Esophagus muscularis mucosa (tissue), 4 donors: ENCODE results near the gene DCC. TPM values are rescaled to one million over a fixed set of nuclear protein-coding genes. Genes with fewer than 3 reads are reported as not detected.

Experiments
- DNase-seq: peaks from one replicate; pipeline ENCODE4 v3.0.0-alpha.2; 2017; ENCODE audit errors: extremely low spot score
- H3K27ac ChIP-seq, 4 donors: fragments of 200-600 bp; sonication (generic); replicated peaks in 1 of 4; 1 replicate in 3 of 4; 2 replicates in 1 of 4; pipeline ENCODE4 v1.5.1; 2016 to 2019; ENCODE audit warnings: mild to moderate bottlenecking in 1 of 4
- H3K27me3 ChIP-seq, 4 donors: fragments of 200-600 bp; sonication (generic); one replicate each; pipeline versions ENCODE4 v1.5.1 to v1.6.0; 2016 to 2019
- H3K36me3 ChIP-seq, 4 donors: fragments of 200-600 bp; sonication (generic); one replicate each; pipeline ENCODE4 v1.5.1; 2016 to 2019
- H3K4me1 ChIP-seq, 4 donors: fragments of 200-600 bp; sonication (generic); one replicate each; pipeline ENCODE4 v1.5.1; 2016 to 2019
- H3K4me3 ChIP-seq, 4 donors: fragments of 200-600 bp; sonication (generic); 1 replicate in 2 of 4; 2 replicates in 2 of 4; pipeline ENCODE4 v1.5.1; 2016 to 2019; ENCODE audit warnings: mild to moderate bottlenecking in 4 of 4, moderate library complexity in 1 of 4
- H3K9me3 ChIP-seq, 4 donors: fragments of 200-600 bp; sonication (generic); 1 replicate in 3 of 4; 2 replicates in 1 of 4; pipeline ENCODE4 v1.5.1; 2016 to 2019
- CTCF ChIP-seq, 3 experiments: fragments of 200-600 bp in 2 of 3; fragments of 450-650 bp in 1 of 3; sonication (generic) in 2 of 3; IDR thresholded peaks; one replicate each; pipeline ENCODE4 v1.5.1; 2017 to 2019; ENCODE audit warnings: antibody characterized with exemption in 3 of 3, mild to moderate bottlenecking in 2 of 3, moderate library complexity in 1 of 3
- EP300 ChIP-seq: sonication (generic); formaldehyde crosslinking; IDR thresholded peaks from one replicate; pipeline ENCODE4 v1.6.1; 2017; ENCODE audit warnings: antibody characterized with exemption
- POLR2A ChIP-seq: fragments of 450-650 bp; IDR thresholded peaks from one replicate; pipeline ENCODE4 v1.6.1; 2017; ENCODE audit warnings: antibody characterized with exemption, moderate library complexity, mild to moderate bottlenecking, low read depth
- POLR2AphosphoS5 ChIP-seq, 2 donors: sonication (generic); formaldehyde crosslinking; IDR thresholded peaks; one replicate each; pipeline ENCODE4 v1.6.1; 2017; ENCODE audit warnings: antibody characterized with exemption in 2 of 2
- WGBS: methylation state at CpG from one replicate; pipeline ENCODE4 v1.1.5; 2018; 5-methylcytosine and 5-hydroxymethylcytosine counted together
- intact Hi-C: fragments of 100-400 bp; cut with DNase I; formaldehyde crosslinking; loops from one replicate; pipeline ENCODE4 v1.15.1; 2023
- total RNA-seq, 4 donors: library from RNA; depleted of rRNA; stranded (reverse); fragments of >200 nt; gene quantifications; one replicate each; pipeline versions ENCODE4 v1.1.0 to v1.2.1, GENCODE V29; 2016

The DCC gene
- total RNA-seq, 4 donors from 2014 or later, result 0.46 to 0.99 (median 0.83) TPM; not detected in 1

GRCh38 chr18:52678034-52678433 is 338.0 kb downstream of the DCC start:
- H3K9me3 ChIP-seq, result no peaks in the 10 kb centered on the region
- WGBS, result 48% methylated on average over 3 of the region's 3 CpGs
- intact Hi-C loops, result no loop called here

GRCh38 chr18:52678551-52678950 is 338.6 kb downstream of the DCC start:
- TF ChIP-seq EP300 (no peak), POLR2AphosphoS5 (IDR thresholded peaks at IDR 0.05) (no peak), POLR2A (no peak), CTCF (IDR thresholded peaks at IDR 0.05) (no peak)
- H3K4me1 ChIP-seq, result no peaks in the 10 kb centered on the region
- no peaks in the 10 kb centered on the region for H3K9me3 ChIP-seq
- intact Hi-C loops, result no loop called here
- H3K27ac ChIP-seq, result no peak overlapping the region
- 63% methylated on average over 8 of the region's 8 CpGs for WGBS
- DNase-seq, result no peak
- no peaks in the 10 kb centered on the region for H3K27me3 ChIP-seq
- H3K4me3 ChIP-seq, result no peak overlapping the region
- H3K36me3 ChIP-seq, result no peaks in the 10 kb centered on the region

More at GRCh38 chr18:52678034-52678433, 338.0 kb downstream of the DCC start:
- Histone ChIP-seq H3K27ac (no peak overlapping the region), H3K4me3 (no peak overlapping the region), H3K36me3 (no peaks in the 10 kb centered on the region), H3K4me1 (no peaks in the 10 kb centered on the region), H3K27me3 (no peaks in the 10 kb centered on the region)
- DNase-seq, result no peak
- TF ChIP-seq POLR2AphosphoS5 (IDR thresholded peaks at IDR 0.05), result no peak
- TF ChIP-seq POLR2A, result no peak
- no peak for TF ChIP-seq CTCF (IDR thresholded peaks at IDR 0.05)
- no peak for TF ChIP-seq EP300

GRCh38 chr18:52679354-52679753 is 339.4 kb downstream of the DCC start:
- TF ChIP-seq EP300 (no peak), CTCF (IDR thresholded peaks at IDR 0.05) (no peak), POLR2A (no peak), POLR2AphosphoS5 (IDR thresholded peaks at IDR 0.05) (no peak)
- Histone ChIP-seq H3K9me3 (no peaks in the 10 kb centered on the region), H3K27me3 (no peaks in the 10 kb centered on the region), H3K4me1 (no peaks in the 10 kb centered on the region), H3K4me3 (no peak overlapping the region), H3K36me3 (no peaks in the 10 kb centered on the region), H3K27ac (no peak overlapping the region)
- intact Hi-C loops, result no loop called here
- 51% methylated on average over 2 of the region's 2 CpGs for WGBS
- no peak for DNase-seq

- no peak overlapping the region for H3K27ac ChIP-seq
- H3K36me3 ChIP-seq, result no peaks in the 10 kb centered on the region
- no peak overlapping the region for H3K4me3 ChIP-seq
- no peak for TF ChIP-seq CTCF (IDR thresholded peaks at IDR 0.05)
- no peak for TF ChIP-seq POLR2AphosphoS5 (IDR thresholded peaks at IDR 0.05)
- TF ChIP-seq EP300, result no peak
- no peak for TF ChIP-seq POLR2A
- H3K4me1 ChIP-seq, result no peaks in the 10 kb centered on the region
- H3K9me3 ChIP-seq, result no peaks in the 10 kb centered on the region
- intact Hi-C loops, result no loop called here
- WGBS, result 61% methylated on average over 4 of the region's 4 CpGs
- H3K27me3 ChIP-seq, result no peaks in the 10 kb centered on the region
- DNase-seq, result no peak
Measured at GRCh38 chr18:52682260-52682659, 342.3 kb downstream of the DCC start.

- no peaks in the 10 kb centered on the region for H3K4me1 ChIP-seq
- H3K36me3 ChIP-seq, result no peaks in the 10 kb centered on the region
- intact Hi-C loops, result no loop called here
- 68% methylated on average over 1 of the region's 1 CpG for WGBS
- H3K4me3 ChIP-seq, result no peak overlapping the region
- no peak overlapping the region for H3K27ac ChIP-seq
- no peak for DNase-seq
- H3K27me3 ChIP-seq, result no peaks in the 10 kb centered on the region
- TF ChIP-seq POLR2AphosphoS5 (IDR thresholded peaks at IDR 0.05), result no peak
- TF ChIP-seq POLR2A, result no peak
- TF ChIP-seq EP300, result no peak
- TF ChIP-seq CTCF (IDR thresholded peaks at IDR 0.05), result no peak
- no peaks in the 10 kb centered on the region for H3K9me3 ChIP-seq
Measured at GRCh38 chr18:52685316-52685715, 345.3 kb downstream of the DCC start.
